B cell (primary cell): ENCODE data around the gene RPIA.
"Not testable (repeated sequence)": the region's sequence is repeated elsewhere in the genome, so short reads cannot be mapped to it uniquely, and the experiment has no call there.

ENCODE experiments used
- EZH2 ChIP-seq: IDR thresholded peaks from 2 replicates; pipeline ENCODE4 v1.6.1; 2012; ENCODE audit warnings: borderline replicate concordance, low read depth, mild to moderate bottlenecking, moderate library complexity, low read length; ENCODE audit not compliant: insufficient read depth, poor library complexity, severe bottlenecking
- TF ChIP-seq, protein P1 (sequence below): fragments of 200-600 bp; IDR thresholded peaks from one replicate; pipeline ENCODE4 v1.8.0; 2022; ENCODE audit warnings: antibody characterized with exemption, mild to moderate bottlenecking

DNA sequence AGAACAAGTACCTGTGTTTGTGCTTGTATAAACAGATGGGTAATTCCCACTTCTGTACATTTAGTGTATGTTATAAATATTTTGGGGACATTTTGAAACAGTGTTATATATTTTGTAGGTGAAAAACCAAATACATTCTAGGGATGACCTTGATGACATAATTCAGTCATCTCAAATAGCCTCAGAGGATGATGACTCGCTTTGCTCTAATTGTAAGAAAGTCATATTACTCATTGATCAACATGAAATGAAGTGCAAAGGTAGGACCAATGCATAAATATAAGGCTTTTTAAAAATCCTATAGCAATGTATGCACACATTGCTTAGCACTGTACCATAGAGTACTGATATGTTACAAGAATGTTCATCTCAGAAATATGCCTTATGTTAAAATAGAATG, 105.7 kb downstream of the RPIA start:
- TF ChIP-seq, protein P1, sequence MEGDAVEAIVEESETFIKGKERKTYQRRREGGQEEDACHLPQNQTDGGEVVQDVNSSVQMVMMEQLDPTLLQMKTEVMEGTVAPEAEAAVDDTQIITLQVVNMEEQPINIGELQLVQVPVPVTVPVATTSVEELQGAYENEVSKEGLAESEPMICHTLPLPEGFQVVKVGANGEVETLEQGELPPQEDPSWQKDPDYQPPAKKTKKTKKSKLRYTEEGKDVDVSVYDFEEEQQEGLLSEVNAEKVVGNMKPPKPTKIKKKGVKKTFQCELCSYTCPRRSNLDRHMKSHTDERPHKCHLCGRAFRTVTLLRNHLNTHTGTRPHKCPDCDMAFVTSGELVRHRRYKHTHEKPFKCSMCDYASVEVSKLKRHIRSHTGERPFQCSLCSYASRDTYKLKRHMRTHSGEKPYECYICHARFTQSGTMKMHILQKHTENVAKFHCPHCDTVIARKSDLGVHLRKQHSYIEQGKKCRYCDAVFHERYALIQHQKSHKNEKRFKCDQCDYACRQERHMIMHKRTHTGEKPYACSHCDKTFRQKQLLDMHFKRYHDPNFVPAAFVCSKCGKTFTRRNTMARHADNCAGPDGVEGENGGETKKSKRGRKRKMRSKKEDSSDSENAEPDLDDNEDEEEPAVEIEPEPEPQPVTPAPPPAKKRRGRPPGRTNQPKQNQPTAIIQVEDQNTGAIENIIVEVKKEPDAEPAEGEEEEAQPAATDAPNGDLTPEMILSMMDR: not testable (repeated sequence)
- TF ChIP-seq EZH2: not testable (repeated sequence)
